Central memory CD8-positive, alpha-beta T cell (primary cell): ENCODE data around the gene TULP4.
A peak's percentile ranks its signal among the peaks of the same experiment; 100 is the strongest.
"Not testable (repeated sequence)": the region's sequence is repeated elsewhere in the genome, so short reads cannot be mapped to it uniquely, and the experiment has no call there.

Experiments
- ATAC-seq: fragments of 150-1000 bp; cut with Tn5 transposase; replicated peaks from 2 replicates; pipeline ENCODE4 v1.10.0; 2022; ENCODE audit warnings: mild to moderate bottlenecking, moderate FRiP score, moderate number of reproducible peaks; ENCODE audit not compliant: poor library complexity, severe bottlenecking; ENCODE audit errors: extremely low read depth
- DNase-seq, 2 donors: peaks; one replicate each; pipeline ENCODE4 v3.0.0; 2021; ENCODE audit warnings: low spot score in 2 of 2
- H3K27ac Mint-ChIP-seq: one replicate; pipeline ENCODE4 v1.8.0; 2022; ENCODE audit warnings: low read depth, mild to moderate bottlenecking, moderate library complexity, mixed read lengths
- H3K27me3 Mint-ChIP-seq: one replicate; pipeline ENCODE4 v1.8.0; 2022; ENCODE audit warnings: mixed read lengths
- H3K36me3 Mint-ChIP-seq: one replicate; pipeline ENCODE4 v1.8.0; 2022; ENCODE audit warnings: mild to moderate bottlenecking, moderate library complexity, mixed read lengths; ENCODE audit not compliant: insufficient read depth
- H3K4me1 Mint-ChIP-seq: one replicate; pipeline ENCODE4 v1.8.0; 2022; ENCODE audit warnings: mixed read lengths
- H3K4me3 Mint-ChIP-seq: one replicate; pipeline ENCODE4 v1.8.0; 2022; ENCODE audit warnings: mild to moderate bottlenecking, moderate library complexity, mixed read lengths
- H3K9me3 Mint-ChIP-seq: one replicate; pipeline ENCODE4 v1.8.0; 2022; ENCODE audit warnings: mixed read lengths

The TULP4 gene

DNA sequence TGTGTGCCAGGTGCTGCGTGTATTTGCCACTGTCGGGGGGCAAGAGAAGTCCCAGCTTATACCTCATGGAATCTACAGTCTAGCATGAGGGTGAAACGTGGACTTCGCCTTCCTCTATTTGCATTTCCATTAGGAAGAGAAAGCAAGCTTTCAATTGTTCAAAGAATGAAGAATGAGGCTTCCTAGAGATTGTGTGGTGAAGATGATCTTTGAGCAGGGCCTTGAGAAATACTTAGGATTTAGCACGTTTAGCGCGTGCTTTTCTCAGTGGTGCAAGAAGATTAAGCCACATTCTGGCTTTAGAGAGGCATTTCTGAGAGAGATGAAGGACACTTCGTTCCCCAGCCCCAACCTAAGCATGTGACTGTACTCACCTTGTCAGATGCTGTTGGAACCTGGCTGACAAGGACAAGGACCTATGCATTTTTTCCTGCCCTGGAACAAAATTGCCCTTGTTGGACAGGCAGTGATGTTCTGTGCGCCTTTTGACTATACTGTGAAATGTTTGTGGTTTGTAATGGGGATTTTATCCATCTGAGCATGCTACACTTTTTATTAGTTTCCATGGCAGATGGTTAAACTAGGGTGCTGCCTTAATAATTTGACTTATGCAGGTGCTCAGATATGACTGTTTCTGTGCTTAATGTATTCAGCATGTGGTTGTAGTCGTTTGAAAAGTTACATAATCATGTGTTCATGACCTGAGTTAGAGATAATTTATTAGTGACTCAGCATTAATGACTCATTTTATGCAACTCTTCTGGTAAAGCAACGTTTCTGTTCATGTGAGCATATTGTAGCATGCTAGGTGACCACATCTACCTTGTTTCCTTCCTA is 10.7 kb downstream of the TULP4 start:
- DNase-seq (no peak), ATAC-seq (no peak)
- H3K4me3 Mint-ChIP-seq = no peak overlapping the region
- peaks cover 54% of the 10 kb centered on the region for H3K4me1 Mint-ChIP-seq
- H3K9me3 Mint-ChIP-seq = no peaks in the 10 kb centered on the region
- no peak overlapping the region for H3K27ac Mint-ChIP-seq
- no peaks in the 10 kb centered on the region for H3K27me3 Mint-ChIP-seq
- H3K36me3 Mint-ChIP-seq = peaks cover 2% of the 10 kb centered on the region

GRCh38 chr6:158323561-158323958 is 11.3 kb downstream of the TULP4 start:
- H3K9me3 Mint-ChIP-seq = no peaks in the 10 kb centered on the region
- no peak for DNase-seq

GRCh38 chr6:158324136-158324535 is 11.9 kb downstream of the TULP4 start:
- H3K27ac Mint-ChIP-seq = no peak overlapping the region
- H3K27me3 Mint-ChIP-seq = no peaks in the 10 kb centered on the region
- H3K9me3 Mint-ChIP-seq = no peaks in the 10 kb centered on the region
- H3K36me3 Mint-ChIP-seq = peaks cover 2% of the 10 kb centered on the region
- DNase-seq (no peak), ATAC-seq (no peak)
- peaks cover 59% of the 10 kb centered on the region for H3K4me1 Mint-ChIP-seq
- no peak overlapping the region for H3K4me3 Mint-ChIP-seq

More at GRCh38 chr6:158323561-158323958, 11.3 kb downstream of the TULP4 start:
- no peaks in the 10 kb centered on the region for H3K27me3 Mint-ChIP-seq
- no peak for ATAC-seq
- peaks cover 56% of the 10 kb centered on the region for H3K4me1 Mint-ChIP-seq
- no peak overlapping the region for H3K27ac Mint-ChIP-seq
- no peak overlapping the region for H3K4me3 Mint-ChIP-seq
- peaks cover 2% of the 10 kb centered on the region for H3K36me3 Mint-ChIP-seq

- Mint-ChIP-seq H3K4me3 (no peak overlapping the region), H3K36me3 (no peaks in the 10 kb centered on the region), H3K4me1 (peaks cover 54% of the 10 kb centered on the region), H3K27ac (no peak overlapping the region), H3K27me3 (no peaks in the 10 kb centered on the region), H3K9me3 (no peaks in the 10 kb centered on the region)
- no peak for ATAC-seq
- no peak for DNase-seq
Measured at GRCh38 chr6:158327211-158327610, 14.9 kb downstream of the TULP4 start.

DNA sequence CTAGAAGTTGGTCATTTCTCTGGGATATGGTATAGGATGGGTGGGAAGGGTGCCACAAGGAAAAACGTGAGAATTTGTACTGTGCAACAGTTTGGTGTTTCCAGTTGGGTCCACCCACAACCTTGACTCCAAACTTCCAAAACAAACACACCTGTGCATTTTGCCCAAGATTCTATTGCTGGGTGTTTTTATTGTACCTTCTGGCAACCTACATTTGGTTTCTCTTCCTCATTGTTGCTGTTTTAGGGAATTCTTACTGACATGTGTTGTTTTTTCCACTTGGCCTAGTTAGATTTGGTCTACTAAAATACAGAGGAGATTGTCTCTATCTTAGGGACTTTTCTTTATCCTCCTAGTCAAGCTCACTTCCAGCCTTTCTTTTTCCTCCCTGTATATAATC is 16.7 kb downstream of the TULP4 start:
- Mint-ChIP-seq H3K4me3 (no peak overlapping the region), H3K4me1 (peaks cover 40% of the 10 kb centered on the region), H3K27me3 (no peaks in the 10 kb centered on the region), H3K27ac (no peak overlapping the region), H3K36me3 (no peaks in the 10 kb centered on the region), H3K9me3 (no peaks in the 10 kb centered on the region)
- no peak for ATAC-seq
- no peak for DNase-seq

DNA sequence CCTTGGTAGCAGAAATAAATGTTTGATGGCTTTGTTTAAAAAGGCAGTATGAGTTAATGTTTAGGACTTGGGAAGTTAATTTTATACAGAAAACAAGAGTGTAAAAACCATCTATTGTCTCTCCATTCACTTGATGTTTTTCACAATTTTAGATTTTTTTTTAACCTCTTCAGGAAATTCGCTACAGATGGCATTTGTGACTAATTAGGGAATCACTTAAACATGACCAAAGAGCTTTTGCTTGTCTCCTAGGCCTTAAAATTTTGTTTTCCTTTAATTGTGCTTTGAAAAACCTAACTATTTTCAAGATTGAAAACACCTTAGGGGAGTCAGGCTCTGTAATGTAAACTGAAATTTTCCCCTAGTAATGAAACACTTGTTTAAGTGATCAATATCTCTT is 17.3 kb downstream of the TULP4 start:
- no peaks in the 10 kb centered on the region for H3K27me3 Mint-ChIP-seq
- ATAC-seq (no peak), DNase-seq (no peak)
- H3K4me1 Mint-ChIP-seq = peaks cover 39% of the 10 kb centered on the region
- H3K9me3 Mint-ChIP-seq = no peaks in the 10 kb centered on the region
- no peak overlapping the region for H3K27ac Mint-ChIP-seq
- H3K36me3 Mint-ChIP-seq = no peaks in the 10 kb centered on the region
- H3K4me3 Mint-ChIP-seq = no peak overlapping the region

GRCh38 chr6:158330016-158330415 is 17.8 kb downstream of the TULP4 start:
- H3K9me3 Mint-ChIP-seq = no peaks in the 10 kb centered on the region
- DNase-seq (no peak), ATAC-seq (no peak)
- no peaks in the 10 kb centered on the region for H3K36me3 Mint-ChIP-seq
- no peak overlapping the region for H3K4me3 Mint-ChIP-seq
- no peak overlapping the region for H3K27ac Mint-ChIP-seq
- H3K27me3 Mint-ChIP-seq = no peaks in the 10 kb centered on the region
- peaks cover 35% of the 10 kb centered on the region for H3K4me1 Mint-ChIP-seq

DNA sequence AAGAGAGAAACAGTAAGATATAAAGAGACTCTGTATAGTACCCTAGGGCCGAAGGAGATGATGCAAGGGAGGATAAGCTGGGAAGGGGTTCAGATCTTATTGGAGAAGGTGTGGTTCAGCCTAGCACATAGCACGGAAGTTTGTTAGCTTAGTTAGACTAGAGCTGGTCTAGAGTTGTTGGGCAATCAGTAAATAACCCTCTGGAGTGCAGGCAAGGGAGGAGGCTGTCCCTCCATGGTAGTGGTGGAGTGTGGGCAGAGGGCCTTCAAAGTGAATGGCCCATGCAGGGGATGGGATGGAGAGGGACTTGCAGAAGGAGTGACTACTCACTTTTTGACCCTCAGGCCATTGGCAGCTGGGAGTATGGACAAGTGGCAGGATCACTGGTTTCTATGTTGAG is 20.0 kb downstream of the TULP4 start:
- H3K27me3 Mint-ChIP-seq = no peaks in the 10 kb centered on the region

GRCh38 chr6:158333094-158333493 is 20.8 kb downstream of the TULP4 start:
- Mint-ChIP-seq H3K27me3 (no peaks in the 10 kb centered on the region), H3K4me1 (peaks cover 22% of the 10 kb centered on the region), H3K4me3 (no peak overlapping the region), H3K36me3 (peaks cover 3% of the 10 kb centered on the region), H3K27ac (no peak overlapping the region), H3K9me3 (no peaks in the 10 kb centered on the region)
- ATAC-seq (no peak), DNase-seq (no peak)

More for the DNA sequence above, 20.0 kb downstream of the TULP4 start:
- Mint-ChIP-seq H3K9me3 (no peaks in the 10 kb centered on the region), H3K27ac (no peak overlapping the region), H3K4me3 (no peak overlapping the region), H3K4me1 (peaks cover 29% of the 10 kb centered on the region), H3K36me3 (no peaks in the 10 kb centered on the region)
- no peak for DNase-seq
- ATAC-seq = no peak

GRCh38 chr6:158334534-158334933 is 22.3 kb downstream of the TULP4 start:
- peaks cover 3% of the 10 kb centered on the region for H3K36me3 Mint-ChIP-seq
- peaks cover 16% of the 10 kb centered on the region for H3K4me1 Mint-ChIP-seq
- H3K4me3 Mint-ChIP-seq = no peak overlapping the region
- H3K27ac Mint-ChIP-seq = no peak overlapping the region
- H3K27me3 Mint-ChIP-seq = no peaks in the 10 kb centered on the region
- no peak for DNase-seq
- H3K9me3 Mint-ChIP-seq = no peaks in the 10 kb centered on the region
- ATAC-seq = no peak

DNA sequence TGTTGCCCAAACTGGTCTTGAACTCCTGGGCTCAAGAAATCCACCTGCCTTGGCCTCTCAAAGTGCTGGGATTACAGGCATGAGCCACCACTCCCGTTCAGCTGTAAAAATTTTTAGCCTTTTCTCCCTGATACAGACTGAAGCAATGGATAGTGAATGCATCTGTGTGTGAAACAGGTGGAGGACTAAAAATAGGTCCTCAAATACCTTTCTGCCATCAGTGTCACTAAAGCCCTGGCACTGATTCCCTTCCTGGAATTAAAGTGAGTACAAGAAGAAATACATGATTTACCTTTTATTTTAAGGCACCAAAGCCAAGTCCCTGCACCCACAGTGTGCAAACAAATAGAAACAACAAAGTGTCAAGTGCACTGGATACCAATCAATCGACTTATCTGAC is 25.1 kb downstream of the TULP4 start:
- no peaks in the 10 kb centered on the region for H3K27me3 Mint-ChIP-seq
- H3K9me3 Mint-ChIP-seq = no peaks in the 10 kb centered on the region
- H3K27ac Mint-ChIP-seq = no peak overlapping the region
- no peak overlapping the region for H3K4me3 Mint-ChIP-seq
- DNase-seq = no peak
- peaks cover 22% of the 10 kb centered on the region for H3K4me1 Mint-ChIP-seq
- no peak for ATAC-seq
- peaks cover 3% of the 10 kb centered on the region for H3K36me3 Mint-ChIP-seq

- Mint-ChIP-seq H3K36me3 (peaks cover 3% of the 10 kb centered on the region), H3K27ac (peak overlapping the region; percentile 29), H3K27me3 (no peaks in the 10 kb centered on the region), H3K9me3 (no peaks in the 10 kb centered on the region), H3K4me1 (peaks cover 31% of the 10 kb centered on the region), H3K4me3 (no peak overlapping the region)
- no peak for DNase-seq
- ATAC-seq = no peak
Measured at GRCh38 chr6:158338311-158339112, 26.2 kb downstream of the TULP4 start.

- not testable (repeated sequence) for H3K9me3 Mint-ChIP-seq, H3K27me3 Mint-ChIP-seq
- peak overlapping the region; percentile 29 for H3K27ac Mint-ChIP-seq
Measured at GRCh38 chr6:158339197-158339596, 26.9 kb downstream of the TULP4 start.

More at GRCh38 chr6:158339197-158339596, 26.9 kb downstream of the TULP4 start:
- DNase-seq, H3K4me3 Mint-ChIP-seq, H3K36me3 Mint-ChIP-seq, ATAC-seq: not testable (repeated sequence)
- H3K4me1 Mint-ChIP-seq = peaks cover 36% of the 10 kb centered on the region
